ENCODE results near the gene PGAM2.

GRCh38 chr7:44077061-44077460, 11.7 kb upstream of the PGAM2 start:
- TF ChIP-seq GATA2 (IDR thresholded peaks at IDR 0.05; ENCODE audit: low read depth, low read length): no peak
- no peak for TF ChIP-seq GATA3 (IDR thresholded peaks at IDR 0.05; ENCODE audit: low read depth, low read length)
